ENCODE measurements around the gene SEMA7A. TPM values are rescaled to one million over a fixed set of nuclear protein-coding genes. Genes with fewer than 3 reads are reported as not detected.
"Not testable (repeated sequence)": the region's sequence is repeated elsewhere in the genome, so short reads cannot be mapped to it uniquely, and the experiment has no call there.

Gene SEMA7A
- total and polyA plus RNA-seq, 3 experiments from 2014 or later, result 1.9 to 72.5 (median 71.2) TPM

DNA sequence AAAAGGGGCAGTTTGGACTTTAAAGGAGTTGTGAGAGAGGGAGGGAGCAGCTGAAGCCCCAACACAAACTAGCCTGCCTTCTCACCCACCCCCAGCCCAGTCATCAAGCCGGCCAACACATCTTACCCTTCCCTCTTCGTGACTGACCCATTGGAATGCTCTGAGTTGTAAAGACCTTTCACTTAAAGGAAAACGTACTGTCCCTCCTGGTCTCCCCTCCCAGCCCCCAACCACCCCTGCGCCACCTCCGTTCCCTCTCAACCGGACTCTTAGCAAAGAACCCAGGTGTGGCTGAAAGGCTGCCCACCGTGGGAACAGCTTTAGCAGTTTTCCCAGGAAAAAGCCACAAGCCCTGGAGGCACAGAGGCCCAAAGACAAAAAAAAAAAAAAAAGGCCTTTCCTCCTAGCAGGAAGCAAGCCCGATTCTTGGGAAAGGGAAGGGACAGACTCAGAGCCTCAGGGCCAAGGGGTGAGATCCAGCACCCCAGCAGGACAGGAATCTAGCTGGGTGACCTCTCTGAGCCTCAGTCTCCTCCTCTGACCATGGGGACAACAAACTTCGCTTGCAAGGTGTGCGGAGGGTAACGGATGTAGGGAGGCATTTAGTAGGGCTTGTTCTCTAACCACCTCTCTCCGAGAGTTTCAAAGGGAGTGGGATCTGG is 68.7 kb downstream of the SEMA7A start:
- DNase-seq, result no peak
- no peaks in the 10 kb centered on the region for H3K9me3 ChIP-seq (ENCODE audit: low read length)
- peak overlapping the region; percentile 52 to 84 (median 62) for H3K4me3 Mint-ChIP-seq
- ChIA-PET POLR2A (no interaction called here), CTCF (no interaction called here)
- H3K27me3 ChIP-seq (ENCODE audit: insufficient read depth, low read length, poor library complexity, severe bottlenecking), result peaks cover 28% of the 10 kb centered on the region
- H3K4me1 Mint-ChIP-seq, result peaks cover 0 to 5% (median 4%) of the 10 kb centered on the region in 3 donors
- H3K9me3 Mint-ChIP-seq, result no peaks in the 10 kb centered on the region
- H3K4me3 ChIP-seq (ENCODE audit: low read length), result no peak overlapping the region
- peak overlapping the region in 1 of 8 donors; percentile 77 for H3K27ac Mint-ChIP-seq
- H3K4me1 ChIP-seq (ENCODE audit: insufficient read depth, low read length), result no peaks in the 10 kb centered on the region
- H3K27me3 Mint-ChIP-seq, result peaks cover 18 to 35% of the 10 kb centered on the region in 2 donors
- peaks cover 0 to 2% (median 0%) of the 10 kb centered on the region in 3 donors for H3K36me3 Mint-ChIP-seq
- H3K27ac ChIP-seq (ENCODE audit: low read depth, low read length), result no peak overlapping the region
- no peaks in the 10 kb centered on the region for H3K36me3 ChIP-seq (ENCODE audit: insufficient read depth, low read length)

DNA sequence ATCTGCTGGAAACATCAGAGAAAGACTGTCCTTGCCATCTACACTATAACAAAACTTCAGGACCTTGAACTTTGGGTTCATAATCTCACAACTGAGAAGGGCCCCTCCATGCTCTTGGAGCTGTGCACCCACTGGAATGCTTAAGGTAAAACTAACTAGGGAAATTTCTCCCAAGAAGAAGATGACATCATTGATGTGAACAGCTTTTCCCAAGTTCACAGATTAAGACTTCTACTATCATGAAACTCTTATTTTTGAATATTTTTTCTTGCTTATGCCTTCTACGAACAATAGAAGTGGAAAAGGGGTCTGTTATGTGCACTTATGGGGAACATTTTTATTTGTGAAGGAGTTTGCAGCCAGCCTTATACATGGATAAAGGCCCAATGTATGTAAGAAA is 71.3 kb downstream of the SEMA7A start:
- Histone ChIP-seq H3K4me3 (ENCODE audit: low read length) (no peak overlapping the region), H3K36me3 (ENCODE audit: insufficient read depth, low read length) (no peaks in the 10 kb centered on the region), H3K4me1 (ENCODE audit: insufficient read depth, low read length) (no peaks in the 10 kb centered on the region), H3K9me3 (ENCODE audit: low read length) (no peaks in the 10 kb centered on the region), H3K27me3 (ENCODE audit: insufficient read depth, low read length, poor library complexity, severe bottlenecking) (peaks cover 14% of the 10 kb centered on the region), H3K27ac (ENCODE audit: low read depth, low read length) (no peak overlapping the region)
- Mint-ChIP-seq H3K27ac (no peak overlapping the region), H3K9me3 (no peaks in the 10 kb centered on the region), H3K4me1 (peaks cover 0 to 5% (median 4%) of the 10 kb centered on the region in 3 donors), H3K36me3 (peaks cover 0 to 2% (median 0%) of the 10 kb centered on the region in 3 donors), H3K4me3 (no peak overlapping the region), H3K27me3 (peaks cover 10 to 20% of the 10 kb centered on the region in 2 donors)
- CTCF ChIA-PET, result interaction anchor here (0.6 kb wide), 1 partner anchor 20 kb away, joined by 3 read pairs; no protein-coding TSS in a partner anchor
- DNase-seq, result no peak
- POLR2A ChIA-PET, result no interaction called here

DNA sequence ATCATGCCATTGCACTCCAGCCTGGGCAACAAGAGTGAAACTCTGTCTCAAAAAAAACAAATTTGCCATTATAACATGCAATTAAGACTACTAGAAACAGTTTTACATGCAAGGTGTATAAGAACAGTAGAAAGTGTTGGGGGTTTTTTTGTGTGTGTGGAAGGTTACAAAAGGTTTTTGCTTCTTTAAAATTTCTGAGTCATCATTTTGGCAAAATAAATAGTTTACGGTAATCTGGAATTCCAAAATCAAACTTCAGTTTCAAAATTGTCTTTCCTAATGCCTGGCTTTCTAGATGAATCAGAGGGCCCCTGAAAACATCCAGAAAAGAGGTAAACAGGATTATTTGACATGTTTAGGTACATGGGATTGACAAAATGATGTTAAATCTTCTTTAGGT is 72.9 kb downstream of the SEMA7A start:
- H3K27ac ChIP-seq (ENCODE audit: low read depth, low read length); H3K9me3 Mint-ChIP-seq; H3K4me3 ChIP-seq (ENCODE audit: low read length); H3K36me3 Mint-ChIP-seq; H3K4me1 ChIP-seq (ENCODE audit: insufficient read depth, low read length); CTCF ChIA-PET; H3K27me3 ChIP-seq (ENCODE audit: insufficient read depth, low read length, poor library complexity, severe bottlenecking); H3K27ac Mint-ChIP-seq; POLR2A ChIA-PET; H3K36me3 ChIP-seq (ENCODE audit: insufficient read depth, low read length); H3K4me3 Mint-ChIP-seq; H3K9me3 ChIP-seq (ENCODE audit: low read length); DNase-seq; H3K4me1 Mint-ChIP-seq: not testable (repeated sequence)
- H3K27me3 Mint-ChIP-seq, result peaks cover 2 to 15% of the 10 kb centered on the region in 2 donors

DNA sequence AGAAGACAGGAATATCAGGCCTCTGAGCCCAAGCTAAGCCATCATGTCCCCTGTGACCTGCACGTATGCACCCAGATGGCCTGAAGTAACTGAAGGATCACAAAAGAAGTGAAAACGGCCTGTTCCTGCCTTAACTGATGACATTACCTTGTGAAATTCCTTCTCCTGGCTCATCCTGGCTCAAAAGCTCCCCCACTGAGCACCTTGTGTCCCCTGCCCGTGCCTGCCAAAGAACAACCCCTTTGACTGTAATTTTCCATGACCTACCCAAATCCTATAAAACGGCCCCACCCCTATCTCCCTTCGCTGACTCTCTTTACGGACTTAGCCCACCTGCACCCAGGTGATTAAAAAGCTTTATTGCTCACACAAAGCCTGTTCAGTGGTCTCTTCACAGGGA is 74.4 kb downstream of the SEMA7A start:
- POLR2A ChIA-PET; H3K27me3 ChIP-seq (ENCODE audit: insufficient read depth, low read length, poor library complexity, severe bottlenecking); H3K9me3 Mint-ChIP-seq; H3K4me1 Mint-ChIP-seq; H3K4me3 Mint-ChIP-seq; H3K36me3 ChIP-seq (ENCODE audit: insufficient read depth, low read length); DNase-seq; H3K27me3 Mint-ChIP-seq; H3K4me3 ChIP-seq (ENCODE audit: low read length); H3K4me1 ChIP-seq (ENCODE audit: insufficient read depth, low read length); H3K9me3 ChIP-seq (ENCODE audit: low read length); H3K27ac ChIP-seq (ENCODE audit: low read depth, low read length); H3K36me3 Mint-ChIP-seq; H3K27ac Mint-ChIP-seq: not testable (repeated sequence)
- CTCF ChIA-PET, result interaction anchor here (1.4 kb wide), 1 partner anchor 14 kb away, joined by 5 read pairs; no protein-coding TSS in a partner anchor

Other genes starting within 250 kb of the SEMA7A start
- gene STRA6, start 231.2 kb downstream of the SEMA7A start, total RNA-seq, result not detected
- gene STRA6, start 231.2 kb downstream of the SEMA7A start, polyA plus RNA-seq, result not detected
- not detected for gene CCDC33, start 197.6 kb downstream of the SEMA7A start, total RNA-seq
- gene CCDC33, start 197.6 kb downstream of the SEMA7A start, polyA plus RNA-seq, result not detected
- gene CYP11A1, start 66.3 kb downstream of the SEMA7A start, total RNA-seq, result not detected
- gene CYP11A1, start 66.3 kb downstream of the SEMA7A start, polyA plus RNA-seq, result not detected
- 10 to 100 TPM; 64.9 to 67.7 TPM for gene UBL7, start 27.2 kb upstream of the SEMA7A start, total RNA-seq
- 101 TPM for gene UBL7, start 27.2 kb upstream of the SEMA7A start, polyA plus RNA-seq
- 10 to 100 TPM; 30.1 to 31.1 TPM for gene ARID3B, start 107.3 kb upstream of the SEMA7A start, total RNA-seq
- gene ARID3B, start 107.3 kb upstream of the SEMA7A start, polyA plus RNA-seq, result 13.0 TPM
- gene CLK3, start 181.9 kb upstream of the SEMA7A start, total RNA-seq, result 100 to 1,000 TPM in 1 of 2 experiments, 10 to 100 TPM in 1; 96.8 to 101 TPM
- gene CLK3, start 181.9 kb upstream of the SEMA7A start, polyA plus RNA-seq, result 84.7 TPM